Measurements from ENCODE around the gene SLC25A19. TPM values are rescaled to one million over a fixed set of nuclear protein-coding genes. Genes with fewer than 3 reads are reported as not detected.

Gene SLC25A19
- total and polyA plus RNA-seq, 2 donors from 2014 or later = 11.2 to 15.3 TPM

- Histone ChIP-seq H3K36me3 (ENCODE audit: control insufficient read depth in 2 of 3, insufficient read depth in 3 of 3, low read length in 3 of 3) (no peaks in the 10 kb centered on the region), H3K27ac (ENCODE audit: low read depth in 2 of 2, low read length in 2 of 2) (no peak overlapping the region), H3K4me3 (ENCODE audit: low read length in 3 of 3) (no peak overlapping the region), H3K27me3 (ENCODE audit: control insufficient read depth, insufficient read depth, low read length) (no peaks in the 10 kb centered on the region), H3K9me3 (ENCODE audit: control insufficient read depth in 2 of 3, insufficient read depth in 1 of 3, low read length in 3 of 3) (no peaks in the 10 kb centered on the region), H3K4me1 (ENCODE audit: control insufficient read depth in 2 of 3, insufficient read depth in 2 of 3, low read depth in 1 of 3, low read length in 3 of 3) (no peaks in the 10 kb centered on the region), H3K9ac (ENCODE audit: low read length in 3 of 3) (no peak overlapping the region)
- no peak for DNase-seq
- no peak for TF ChIP-seq CTCF (IDR thresholded peaks at IDR 0.05; ENCODE audit: borderline replicate concordance, extremely low read depth, insufficient read depth)
- no peak for FAIRE-seq
- intact Hi-C loops (cut with DNase I) = no loop called here
These were observed 11.6 kb downstream of the SLC25A19 start for GRCh38 chr17:75277664-75278071.

GRCh38 chr17:75273977-75274708 lies 15.1 kb downstream of the SLC25A19 start:
- no peaks in the 10 kb centered on the region for H3K27me3 ChIP-seq (ENCODE audit: control insufficient read depth, insufficient read depth, low read length)
- H3K4me1 ChIP-seq (ENCODE audit: control insufficient read depth in 2 of 3, insufficient read depth in 2 of 3, low read depth in 1 of 3, low read length in 3 of 3) = peaks cover 0 to 13% (median 0%) of the 10 kb centered on the region in 3 donors
- H3K36me3 ChIP-seq (ENCODE audit: control insufficient read depth in 2 of 3, insufficient read depth in 3 of 3, low read length in 3 of 3) = no peaks in the 10 kb centered on the region
- no peak for DNase-seq
- H3K9me3 ChIP-seq (ENCODE audit: control insufficient read depth in 2 of 3, insufficient read depth in 1 of 3, low read length in 3 of 3) = no peaks in the 10 kb centered on the region
- no peak overlapping the region for H3K9ac ChIP-seq (ENCODE audit: low read length in 3 of 3)
- H3K27ac ChIP-seq (ENCODE audit: low read depth in 2 of 2, low read length in 2 of 2) = no peak overlapping the region
- no peak for FAIRE-seq
- intact Hi-C loops (cut with DNase I) = no loop called here
- H3K4me3 ChIP-seq (ENCODE audit: low read length in 3 of 3) = no peak overlapping the region
- no peak for TF ChIP-seq CTCF (IDR thresholded peaks at IDR 0.05; ENCODE audit: borderline replicate concordance, extremely low read depth, insufficient read depth)

- Histone ChIP-seq H3K9me3 (ENCODE audit: control insufficient read depth in 2 of 3, insufficient read depth in 1 of 3, low read length in 3 of 3) (no peaks in the 10 kb centered on the region), H3K36me3 (ENCODE audit: control insufficient read depth in 2 of 3, insufficient read depth in 3 of 3, low read length in 3 of 3) (no peaks in the 10 kb centered on the region), H3K4me1 (ENCODE audit: control insufficient read depth in 2 of 3, insufficient read depth in 2 of 3, low read depth in 1 of 3, low read length in 3 of 3) (peaks cover 0 to 13% (median 0%) of the 10 kb centered on the region in 3 donors), H3K27ac (ENCODE audit: low read depth in 2 of 2, low read length in 2 of 2) (no peak overlapping the region), H3K4me3 (ENCODE audit: low read length in 3 of 3) (no peak overlapping the region), H3K27me3 (ENCODE audit: control insufficient read depth, insufficient read depth, low read length) (no peaks in the 10 kb centered on the region), H3K9ac (ENCODE audit: low read length in 3 of 3) (no peak overlapping the region)
- TF ChIP-seq CTCF (IDR thresholded peaks at IDR 0.05; ENCODE audit: borderline replicate concordance, extremely low read depth, insufficient read depth) = no peak
- no peak for FAIRE-seq
- no peak for DNase-seq
- intact Hi-C loops (cut with DNase I) = no loop called here
These were observed 16.4 kb downstream of the SLC25A19 start for GRCh38 chr17:75272848-75273184.

Measured in kidney (tissue), 14 donors.